ENCODE results near the gene DHPS. TPM values are rescaled to one million over a fixed set of nuclear protein-coding genes. Genes with fewer than 3 reads are reported as not detected.

The DHPS gene
- total RNA-seq, 2 experiments from 2014 or later = 113 TPM

DNA sequence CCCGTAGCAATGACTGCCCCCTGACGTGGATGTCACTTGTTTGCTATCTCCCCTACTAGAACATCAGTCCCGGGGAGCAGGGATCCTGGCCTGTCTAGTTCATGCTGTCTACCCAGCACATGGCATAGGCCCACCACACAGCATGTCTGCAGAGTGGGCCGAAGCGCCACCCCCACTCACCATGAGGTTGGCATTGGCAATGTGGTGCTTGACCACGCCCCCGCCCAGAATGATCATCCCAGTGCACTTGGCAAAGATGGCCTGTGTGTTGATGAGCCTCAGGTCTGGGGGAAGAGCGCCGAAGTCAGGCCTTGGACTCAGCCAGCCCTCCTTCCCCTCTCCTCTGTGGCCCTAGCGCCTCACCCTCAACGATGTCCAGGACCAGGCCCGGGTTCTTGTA is 4.8 kb downstream of the DHPS start:
- no peak overlapping the region for H3K27ac Mint-ChIP-seq
- intact Hi-C loops (cut with micrococcal nuclease) = no loop called here
- no peaks in the 10 kb centered on the region for H3K27me3 Mint-ChIP-seq
- ChIA-PET POLR2A (interaction anchor here (0.9 to 4.5 kb wide), 4 partner anchors 8 to 74 kb away, joined by 3 to 29 read pairs (median 10); partner anchors contain the start of gene FBXW9), CTCF (interaction anchor here (0.7 to 2.5 kb wide), 13 partner anchors 11 to 171 kb away, joined by 3 to 10 read pairs (median 5); partner anchors contain the start of genes MAN2B1, THSD8, WDR83 and ZNF490)
- peaks cover 49% of the 10 kb centered on the region for H3K36me3 Mint-ChIP-seq (ENCODE audit: low read depth)
- H3K9me3 Mint-ChIP-seq = no peaks in the 10 kb centered on the region
- no peak for ATAC-seq
- TF ChIP-seq, protein P1, sequence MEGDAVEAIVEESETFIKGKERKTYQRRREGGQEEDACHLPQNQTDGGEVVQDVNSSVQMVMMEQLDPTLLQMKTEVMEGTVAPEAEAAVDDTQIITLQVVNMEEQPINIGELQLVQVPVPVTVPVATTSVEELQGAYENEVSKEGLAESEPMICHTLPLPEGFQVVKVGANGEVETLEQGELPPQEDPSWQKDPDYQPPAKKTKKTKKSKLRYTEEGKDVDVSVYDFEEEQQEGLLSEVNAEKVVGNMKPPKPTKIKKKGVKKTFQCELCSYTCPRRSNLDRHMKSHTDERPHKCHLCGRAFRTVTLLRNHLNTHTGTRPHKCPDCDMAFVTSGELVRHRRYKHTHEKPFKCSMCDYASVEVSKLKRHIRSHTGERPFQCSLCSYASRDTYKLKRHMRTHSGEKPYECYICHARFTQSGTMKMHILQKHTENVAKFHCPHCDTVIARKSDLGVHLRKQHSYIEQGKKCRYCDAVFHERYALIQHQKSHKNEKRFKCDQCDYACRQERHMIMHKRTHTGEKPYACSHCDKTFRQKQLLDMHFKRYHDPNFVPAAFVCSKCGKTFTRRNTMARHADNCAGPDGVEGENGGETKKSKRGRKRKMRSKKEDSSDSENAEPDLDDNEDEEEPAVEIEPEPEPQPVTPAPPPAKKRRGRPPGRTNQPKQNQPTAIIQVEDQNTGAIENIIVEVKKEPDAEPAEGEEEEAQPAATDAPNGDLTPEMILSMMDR (IDR thresholded peaks at IDR 0.05) = no peak
- DNase-seq = no peak
- H3K4me1 Mint-ChIP-seq (ENCODE audit: low read depth) = peaks cover 28% of the 10 kb centered on the region
- H3K4me3 Mint-ChIP-seq = no peak overlapping the region

- POLR2A ChIA-PET = interaction anchor here (0.9 to 4.5 kb wide), 4 partner anchors 7 to 73 kb away, joined by 3 to 29 read pairs (median 10); partner anchors contain the start of gene FBXW9
- CTCF ChIA-PET = interaction anchor here (0.6 to 2.5 kb wide), 14 partner anchors 10 to 171 kb away, joined by 3 to 10 read pairs (median 4); partner anchors contain the start of genes MAN2B1, THSD8, WDR83 and ZNF490
- Mint-ChIP-seq H3K9me3 (no peaks in the 10 kb centered on the region), H3K4me1 (ENCODE audit: low read depth) (peaks cover 30% of the 10 kb centered on the region), H3K4me3 (no peak overlapping the region), H3K27ac (peak overlapping the region; percentile 25), H3K27me3 (no peaks in the 10 kb centered on the region), H3K36me3 (ENCODE audit: low read depth) (peaks cover 50% of the 10 kb centered on the region)
- DNase-seq (peak; percentile 94), ATAC-seq (peak; percentile 48)
- intact Hi-C loops (cut with micrococcal nuclease) = no loop called here
- TF ChIP-seq, protein P1 (IDR thresholded peaks at IDR 0.05) = peak; percentile 81
These were observed 5.3 kb downstream of the DHPS start for GRCh38 chr19:12676384-12676792.

DNA sequence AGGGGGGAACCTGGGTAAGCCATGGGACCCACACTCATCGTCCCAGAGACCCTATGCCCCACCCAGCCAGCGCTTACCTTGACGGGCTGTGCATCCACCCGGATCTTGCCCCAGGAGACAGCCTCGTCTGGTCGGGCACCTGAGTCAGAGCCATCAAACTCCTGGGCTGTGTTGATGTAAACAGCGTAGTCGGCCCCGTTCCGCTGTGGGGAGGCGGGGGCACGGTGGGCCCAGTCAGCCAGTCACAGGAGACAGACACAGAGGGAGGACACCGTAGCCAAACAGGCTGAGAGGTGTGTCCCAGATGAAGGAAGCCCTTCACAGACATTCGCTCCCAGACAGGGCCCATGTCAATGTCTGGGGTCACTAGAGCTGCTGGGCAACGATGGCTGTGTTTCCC is 5.7 kb downstream of the DHPS start:
- Mint-ChIP-seq H3K36me3 (ENCODE audit: low read depth) (peaks cover 47% of the 10 kb centered on the region), H3K27ac (no peak overlapping the region), H3K27me3 (no peaks in the 10 kb centered on the region), H3K4me3 (no peak overlapping the region), H3K9me3 (no peaks in the 10 kb centered on the region), H3K4me1 (ENCODE audit: low read depth) (peaks cover 27% of the 10 kb centered on the region)
- POLR2A ChIA-PET = interaction anchor here (1.6 to 4.5 kb wide), 3 partner anchors 7 to 20 kb away, joined by 5 to 29 read pairs (median 14); partner anchors contain the start of gene FBXW9
- TF ChIP-seq, protein P1 (IDR thresholded peaks at IDR 0.05) = no peak
- CTCF ChIA-PET = interaction anchor here (0.6 to 2.1 kb wide), 9 partner anchors 10 to 172 kb away, joined by 3 to 10 read pairs (median 3); partner anchors contain the start of genes MAN2B1, WDR83, ZNF490 and ZNF791
- intact Hi-C loops (cut with micrococcal nuclease) = no loop called here
- no peak for DNase-seq
- ATAC-seq = no peak

GRCh38 chr19:12675399-12675798 is 6.3 kb downstream of the DHPS start:
- H3K27ac Mint-ChIP-seq = no peak overlapping the region
- peaks cover 31% of the 10 kb centered on the region for H3K4me1 Mint-ChIP-seq (ENCODE audit: low read depth)
- ChIA-PET POLR2A (interaction anchor here (1.0 kb wide), 1 partner anchor 9 kb away, joined by 3 read pairs; the partner anchor contains the start of genes MAN2B1 and WDR83), CTCF (interaction anchor here (1.1 to 2.1 kb wide), 2 partner anchors 9 to 32 kb away, joined by 3 to 7 read pairs; partner anchors contain the start of genes MAN2B1 and WDR83)
- peaks cover 48% of the 10 kb centered on the region for H3K36me3 Mint-ChIP-seq (ENCODE audit: low read depth)
- no peak for ATAC-seq
- no peaks in the 10 kb centered on the region for H3K27me3 Mint-ChIP-seq
- H3K4me3 Mint-ChIP-seq = no peak overlapping the region
- no peak for DNase-seq
- no peaks in the 10 kb centered on the region for H3K9me3 Mint-ChIP-seq
- intact Hi-C loops (cut with micrococcal nuclease) = no loop called here
- TF ChIP-seq, protein P1 (IDR thresholded peaks at IDR 0.05) = no peak

DNA sequence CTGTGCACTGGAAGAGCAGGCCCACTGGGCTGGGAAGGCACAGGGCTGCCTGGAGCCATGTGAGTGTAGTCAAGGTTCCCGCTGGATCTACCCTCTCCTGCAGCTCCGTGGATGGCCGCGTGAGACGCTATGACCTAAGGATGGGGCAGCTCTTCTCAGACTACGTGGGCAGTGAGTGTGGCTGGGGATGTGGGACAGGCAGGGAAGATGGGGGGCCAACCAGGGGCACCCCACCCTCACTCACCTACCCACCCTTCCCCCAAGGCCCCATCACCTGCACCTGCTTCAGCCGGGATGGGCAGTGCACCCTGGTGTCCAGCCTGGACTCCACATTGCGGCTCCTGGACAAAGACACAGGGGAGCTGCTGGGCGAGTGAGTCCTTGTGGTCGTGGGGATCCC is 8.9 kb downstream of the DHPS start:
- peaks cover 50% of the 10 kb centered on the region for H3K36me3 Mint-ChIP-seq (ENCODE audit: low read depth)
- H3K27me3 Mint-ChIP-seq = no peaks in the 10 kb centered on the region
- TF ChIP-seq, protein P1 (IDR thresholded peaks at IDR 0.05) = no peak
- ChIA-PET POLR2A (interaction anchor here (0.7 to 2.6 kb wide), 11 partner anchors 9 to 103 kb away, joined by 3 to 17 read pairs (median 4); partner anchors contain the start of genes DHPS, TNPO2 and TRIR), CTCF (interaction anchor here (0.9 to 3.5 kb wide), 16 partner anchors 8 to 177 kb away, joined by 3 to 20 read pairs (median 4); partner anchors contain the start of genes DHPS, FBXW9 and TNPO2)
- H3K27ac Mint-ChIP-seq = no peak overlapping the region
- no peak for ATAC-seq
- peaks cover 32% of the 10 kb centered on the region for H3K4me1 Mint-ChIP-seq (ENCODE audit: low read depth)
- DNase-seq = no peak
- H3K4me3 Mint-ChIP-seq = no peak overlapping the region
- intact Hi-C loops (cut with micrococcal nuclease) = no loop called here
- H3K9me3 Mint-ChIP-seq = no peaks in the 10 kb centered on the region
